K562 (cell line): Measurements from ENCODE around the gene FAM53C. TPM values are rescaled to one million over a fixed set of nuclear protein-coding genes. Genes with fewer than 3 reads are reported as not detected.
A peak's percentile ranks its signal among the peaks of the same experiment; 100 is the strongest.

Experiments used
- BCL6 ChIP-seq: fragments of 250-450 bp; sonication (Bioruptor Pico); IDR thresholded peaks from 2 replicates; pipeline ENCODE4 v1.4.0; 2020
- CLOCK ChIP-seq: fragments of 250-450 bp; sonication (Bioruptor Pico); IDR thresholded peaks from 2 replicates; pipeline ENCODE4 v1.4.0; 2020; ENCODE audit warnings: mild to moderate bottlenecking, moderate library complexity, borderline replicate concordance
- CREB3 ChIP-seq: fragments of 450-650 bp; conservative IDR thresholded peaks from 2 replicates; pipeline ENCODE4 v1.6.1; 2016; ENCODE audit warnings: missing genetic modification characterization, low read depth, mild to moderate bottlenecking, missing compliant biosample characterization, moderate library complexity
- FOXJ2 ChIP-seq: fragments of 200-800 bp; sonication (Bioruptor generic); IDR thresholded peaks from 2 replicates; pipeline ENCODE4 v1.6.1; 2016; ENCODE audit warnings: missing genetic modification characterization, missing compliant biosample characterization
- NR1H2 ChIP-seq: sonication (generic); formaldehyde crosslinking; IDR thresholded peaks from 2 replicates; pipeline ENCODE4 v1.4.0; 2020; ENCODE audit warnings: mild to moderate bottlenecking, missing genetic modification reagents
- REST ChIP-seq, 2 experiments: fragments of 450-650 bp; formaldehyde crosslinking in 1 of 2; IDR thresholded peaks; 2 replicates each; pipeline versions ENCODE4 v1.4.0 to v1.6.1; 2014 to 2020; ENCODE audit warnings: mild to moderate bottlenecking in 2 of 2, borderline replicate concordance in 1 of 2, low read depth in 1 of 2
- RFX5 ChIP-seq: IDR thresholded peaks from 2 replicates; pipeline ENCODE4 v1.6.1; 2011; ENCODE audit warnings: low read depth, mild to moderate bottlenecking, improper control_type of control experiment, low read length
- SFPQ ChIP-seq: fragments of 200-400 bp; formaldehyde crosslinking; IDR thresholded peaks from 2 replicates; pipeline ENCODE4 v1.6.1; 2017; ENCODE audit warnings: mild to moderate bottlenecking, low read depth, low read length, moderate library complexity
- SMARCE1 ChIP-seq: fragments of 450-650 bp; IDR thresholded peaks from 2 replicates; pipeline ENCODE4 v1.7.1; 2016; ENCODE audit warnings: mild to moderate bottlenecking
- ZC3H11A ChIP-seq: IDR thresholded peaks from 2 replicates; pipeline ENCODE4 v1.6.1; 2012; ENCODE audit warnings: low read depth, low read length, improper control_type of control experiment
- ZNF212 ChIP-seq: fragments of 450-650 bp; formaldehyde crosslinking; IDR thresholded peaks from 2 replicates; pipeline ENCODE4 v1.4.0; 2020; ENCODE audit warnings: mild to moderate bottlenecking
- ZNF668 ChIP-seq: fragments of 250-450 bp; sonication (Bioruptor Pico); IDR thresholded peaks from 2 replicates; pipeline ENCODE4 v1.8.0; 2022; ENCODE audit warnings: mild to moderate bottlenecking, inconsistent platforms
- polyA plus RNA-seq, 8 experiments: library from polyadenylated mRNA; depleted of rRNA in 4 of 8; stranded (reverse) in 5 of 8; unstranded in 3 of 8; fragments of >200 nt; fragmentation: Nextera tagmentation in 2 of 8; fragmentation: Illumina TruSeq in 1 of 8; extraction: Ambion mirVana in 2 of 8; extraction: Trizol in 1 of 8; gene quantifications; 2 replicates each; pipeline versions ENCODE4 v1.2.1 to v1.2.3, GENCODE V29; 2011 to 2014; ENCODE audit warnings: inconsistent platforms in 1 of 8, missing spikeins in 1 of 8
- total RNA-seq, 7 experiments: library from RNA; depleted of rRNA in 6 of 7; stranded (reverse); fragments of >200 nt in 6 of 7; fragmentation: Illumina TruSeq in 2 of 7; extraction: Trizol in 2 of 7; gene quantifications; 2 replicates each; pipeline versions ENCODE4 v1.2.1 to v1.2.3, GENCODE V29; 2011 to 2021; ENCODE audit warnings: low replicate concordance in 1 of 7

The FAM53C gene
- total and polyA plus RNA-seq, 9 of the 15 experiments (the other 6 are each of a cell fraction or from before 2014, with no cell fraction given) = 9.7 to 38.5 (median 25.2) TPM

GRCh38 chr5:138331449-138332368 lies 6.4 kb upstream of the FAM53C start, which contains the start of gene CDC25C (continued):
- TF ChIP-seq NR1H2 (CRISPR knock-in tag) (no peak), SFPQ (no peak), RFX5 (no peak), ZC3H11A (no peak), SMARCE1 (no peak; the same call in 1 of the 2 replicates), CLOCK (CRISPR knock-in tag) (no peak), CREB3 (no peak), ZNF668 (CRISPR knock-in tag) (no peak), BCL6 (CRISPR knock-in tag) (no peak), FOXJ2 (tag) (peak; percentile 35; the same call in 1 of the 2 replicates), REST (IDR thresholded peaks at IDR 0.05; ENCODE audit: borderline replicate concordance) (no peak), REST (CRISPR knock-in tag; IDR thresholded peaks at IDR 0.05; ENCODE audit: low read depth) (no peak), ZNF212 (CRISPR knock-in tag) (no peak)
